GM12878 (cell line): Measurements from ENCODE around the gene RAD51B. TPM values are rescaled to one million over a fixed set of nuclear protein-coding genes. Genes with fewer than 3 reads are reported as not detected.

Experiments used
- ATAC-seq: fragments of 200-7000 bp; cut with Tn5 transposase; 3 replicates; pipeline ENCODE4 v1.9.1; 2020; ENCODE audit warnings: mild to moderate bottlenecking, moderate library complexity
- BruUV-seq: library from RNA; stranded (reverse); fragments of 400-500 nt; replicated peaks from 2 replicates; lab custom pipeline; 2021; lab: Mats Ljungman, UMichigan
- CTCF ChIA-PET: fragments of 300-600 bp; sonication (Branson Sonifier 250); formaldehyde crosslinking; extraction: SDS; loops from one replicate; lab custom pipeline; 2021; ENCODE audit warnings: inconsistent platforms; lab: Yijun Ruan, JAX
- POLR2A ChIA-PET: fragments of 350-600 bp; formaldehyde crosslinking; extraction: SDS; loops from one replicate; lab custom pipeline; 2021; ENCODE audit warnings: inconsistent platforms; lab: Charles Lee
- RAD21 ChIA-PET: fragments of 300-600 bp; sonication (Branson Sonifier 250); formaldehyde crosslinking; loops from one replicate; lab custom pipeline; 2023; ENCODE audit warnings: antibody characterized with exemption; ENCODE audit not compliant: unreplicated experiment; lab: Charles Lee
- SMC1A ChIA-PET: fragments of 300-600 bp; sonication (Branson Sonifier 250); formaldehyde crosslinking; loops from one replicate; lab custom pipeline; 2023; ENCODE audit not compliant: unreplicated experiment, uncharacterized antibody; lab: Charles Lee
- DNase-seq: peaks from one replicate; pipeline ENCODE4 v3.0.0-alpha.2; 2011; ENCODE audit warnings: low read depth, low spot score
- FAIRE-seq: peaks from 3 replicates; lab custom pipeline; 2011; peaks lifted over from hg19 to GRCh38; lab: Jason Lieb, UNC
- H2AFZ ChIP-seq: 2 replicates; pipeline ENCODE4 v1.6.0; 2011; ENCODE audit warnings: low read depth, low read length, control low read depth; ENCODE audit not compliant: control insufficient read depth
- H3K27ac ChIP-seq: 2 replicates; pipeline ENCODE4 v1.5.1; 2011; ENCODE audit warnings: control low read depth; ENCODE audit not compliant: control insufficient read depth, insufficient read depth
- H3K27me3 ChIP-seq, 2 experiments: replicated peaks in 1 of 2; 2 replicates each; pipeline versions ENCODE4 v1.6.0 to v1.6.1; 2011; ENCODE audit warnings: low read length in 1 of 2; ENCODE audit not compliant: control insufficient read depth in 2 of 2, insufficient read depth in 2 of 2
- H3K36me3 ChIP-seq, 2 experiments: 2 replicates each; pipeline ENCODE4 v1.5.1; 2011; ENCODE audit warnings: low read length in 1 of 2; ENCODE audit not compliant: control insufficient read depth in 2 of 2, insufficient read depth in 2 of 2
- H3K4me1 ChIP-seq: 2 replicates; pipeline ENCODE4 v1.6.1; 2011; ENCODE audit warnings: mild to moderate bottlenecking, low read length, moderate library complexity, mixed read lengths; ENCODE audit not compliant: control insufficient read depth, insufficient read depth
- H3K4me2 ChIP-seq: 2 replicates; pipeline ENCODE4 v1.6.0; 2011; ENCODE audit warnings: control low read depth; ENCODE audit not compliant: control insufficient read depth, insufficient read depth
- H3K4me3 ChIP-seq: fragments of 200-600 bp; sonication (generic); 2 replicates; pipeline ENCODE4 v1.5.1; 2016
- H3K79me2 ChIP-seq: 2 replicates; pipeline ENCODE4 v1.6.0; 2011; ENCODE audit warnings: low read length; ENCODE audit not compliant: control insufficient read depth, insufficient read depth
- H3K9ac ChIP-seq: 2 replicates; pipeline ENCODE4 v1.8.0; 2011; ENCODE audit warnings: low read length, control low read depth, mixed read lengths; ENCODE audit not compliant: control insufficient read depth, insufficient read depth
- H3K9me3 ChIP-seq: replicated peaks from 3 replicates; pipeline ENCODE4 v1.5.1; 2011; ENCODE audit warnings: mild to moderate bottlenecking, low read length; ENCODE audit not compliant: control insufficient read depth, insufficient read depth
- H4K20me1 ChIP-seq: 2 replicates; pipeline ENCODE4 v1.6.0; 2011; ENCODE audit not compliant: control insufficient read depth, insufficient read depth
- CREM ChIP-seq: IDR thresholded peaks from 2 replicates; pipeline ENCODE4 v1.6.1; 2014; ENCODE audit warnings: antibody characterized with exemption, low read depth
- IRF4 ChIP-seq: IDR thresholded peaks from 2 replicates; pipeline ENCODE4 v1.6.1; 2011; ENCODE audit warnings: low read depth, low read length
- TBL1XR1 ChIP-seq: IDR thresholded peaks from 2 replicates; pipeline ENCODE4 v1.6.1; 2012; ENCODE audit warnings: low read depth, low read length, improper control_type of control experiment
- WGBS: methylation state at CpG from one replicate; pipeline ENCODE4 v1.1.6; 2016; ENCODE audit warnings: low lambda C conversion rate; ENCODE audit not compliant: insufficient replicate concordance, insufficient coverage; ENCODE audit errors: missing lambda C conversion rate; 5-methylcytosine and 5-hydroxymethylcytosine counted together
- in situ Hi-C: fragments of 300-500 bp; cut with MboI; formaldehyde crosslinking; loops from 9 replicates; pipeline ENCODE4 v1.14.3; 2018; ENCODE audit warnings: mixed read lengths
- intact Hi-C: fragments of 100-400 bp; cut with micrococcal nuclease; formaldehyde crosslinking; loops from one replicate; pipeline ENCODE4 v1.14.2; 2022; ENCODE audit not compliant: unreplicated experiment
- polyA plus RNA-seq, 11 experiments: library from polyadenylated mRNA; depleted of rRNA in 4 of 11; unstranded in 6 of 11; stranded (reverse) in 5 of 11; fragments of >200 nt; fragmentation: Nextera tagmentation in 4 of 11; fragmentation: Illumina TruSeq in 1 of 11; extraction: Ambion mirVana in 4 of 11; extraction: Trizol in 1 of 11; gene quantifications; 1 replicate in 1 of 11; 2 replicates in 10 of 11; pipeline versions ENCODE4 v1.2.1 to v1.2.3, GENCODE V29; 2011 to 2016; ENCODE audit warnings: inconsistent platforms in 2 of 11, missing spikeins in 2 of 11, low read depth in 1 of 11
- total RNA-seq, 4 experiments: library from RNA; depleted of rRNA in 3 of 4; stranded (reverse); fragments of >200 nt in 3 of 4; fragmentation: Illumina TruSeq in 1 of 4; extraction: Trizol in 1 of 4; gene quantifications; 2 replicates each; pipeline versions ENCODE4 v1.2.1 to v1.2.3, GENCODE V29; 2013 to 2021

The RAD51B gene
- total and polyA plus RNA-seq, 10 of the 15 experiments (the other 5 are each of a cell fraction or from before 2014, with no cell fraction given) = 9.8 to 26.8 (median 21.3) TPM

- Histone ChIP-seq H2AFZ (no peak overlapping the region), H3K9ac (no peak overlapping the region), H3K36me3 (no peaks in the 10 kb centered on the region), H3K27me3 (no peaks in the 10 kb centered on the region), H3K4me2 (no peak overlapping the region), H3K79me2 (no peaks in the 10 kb centered on the region), H3K4me1 (peaks cover 23% of the 10 kb centered on the region), H3K4me3 (no peak overlapping the region), H3K27ac (no peak overlapping the region), H4K20me1 (no peaks in the 10 kb centered on the region), H3K9me3 (no peaks in the 10 kb centered on the region; the same call in 2 of the 3 replicates)
- POLR2A ChIA-PET = interaction anchor here (0.9 to 2.2 kb wide), 6 partner anchors 12 to 52 kb away, joined by 3 to 4 read pairs (median 4); no protein-coding TSS in a partner anchor
- RAD21 ChIA-PET = interaction anchor here (0.8 to 15.6 kb wide), 15 partner anchors 11 to 590 kb away, joined by 3 to 292 read pairs (median 84); partner anchors contain the start of gene ZFP36L1
- no peak for FAIRE-seq
- SMC1A ChIA-PET = interaction anchor here (0.8 to 13.5 kb wide), 21 partner anchors 11 to 566 kb away, joined by 3 to 314 read pairs (median 5); no protein-coding TSS in a partner anchor
- in situ Hi-C loops = loop anchor here (10.0 kb wide), 1 partner anchor 431 kb away; no protein-coding TSS in a partner anchor
- no peak for DNase-seq
- intact Hi-C loops = no loop called here
- WGBS = 77% methylated on average over 2 of the region's 2 CpGs
- no peak for ATAC-seq
- CTCF ChIA-PET = interaction anchor here (0.7 to 11.1 kb wide), 8 partner anchors 14 to 591 kb away, joined by 3 to 310 read pairs (median 8); no protein-coding TSS in a partner anchor
- BruUV-seq = no TSS peak
- TF ChIP-seq TBL1XR1 = no peak
- no peak for TF ChIP-seq IRF4
- TF ChIP-seq CREM = no peak
Measured at GRCh38 chr14:68253878-68254528, 434.4 kb downstream of the RAD51B start.
